NCI-H1417 treated with DMSO at 0.1 percent for 48 hours (cell line): ENCODE measurements around the gene ZNF432.
"Not testable (repeated sequence)": the region's sequence is repeated elsewhere in the genome, so short reads cannot be mapped to it uniquely, and the experiment has no call there.

ENCODE experiments used
- DNase-seq: peaks from one replicate; lab custom pipeline; 2025; lab: John Stamatoyannopoulos, UW

ZNF432 gene

DNA sequence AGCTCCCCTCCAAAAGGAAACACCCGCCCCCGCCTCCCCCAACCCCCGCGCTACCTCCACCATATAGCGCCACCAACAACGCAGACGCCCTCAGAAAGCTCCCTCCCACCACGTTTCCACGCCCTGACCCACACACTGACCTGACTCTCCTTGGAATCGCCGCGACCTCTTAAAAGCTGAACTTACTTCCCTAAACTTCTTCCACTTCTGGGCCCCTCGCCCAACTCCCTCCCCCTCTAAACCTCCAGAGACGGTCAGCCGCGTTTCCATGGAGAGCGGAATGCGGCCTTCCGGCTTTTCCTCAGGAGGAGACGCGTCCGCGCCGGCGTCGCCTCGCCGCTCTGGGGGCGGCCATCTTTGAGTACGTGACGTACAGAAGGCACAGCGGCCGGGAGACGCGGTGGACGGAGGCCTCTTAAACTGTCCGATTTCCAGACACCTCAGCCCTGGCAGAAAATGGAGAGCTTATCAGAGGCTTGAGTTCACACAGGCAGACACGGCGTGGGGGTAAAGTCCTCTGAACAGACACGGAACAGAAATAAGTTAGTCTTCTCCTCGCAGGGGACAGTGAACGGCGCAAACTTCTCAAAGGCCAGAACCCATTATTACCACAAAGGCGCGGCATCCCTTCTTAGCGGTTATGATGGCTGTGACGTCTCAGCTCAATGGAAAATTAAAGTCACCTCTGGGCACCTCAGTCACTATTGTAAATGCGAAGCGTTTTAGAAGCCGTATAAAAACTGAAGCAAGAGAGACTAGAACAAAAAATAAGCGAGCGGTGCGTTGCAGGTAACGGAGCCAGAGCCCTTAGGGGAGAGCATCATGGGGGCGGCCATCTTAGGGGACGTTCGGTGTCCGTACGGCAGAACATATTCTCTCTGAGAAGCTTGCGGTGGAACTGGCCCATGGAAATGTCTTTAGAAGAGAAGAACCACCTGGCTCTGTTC is at the start of gene ZNF432:
Gene ZNF432 (minus strand): TSS at position 284 of the 947 bp plus-strand sequence. CDS start 1,970 bp downstream, outside the sequence.
- peak; percentile 69 for DNase-seq

- DNase-seq = not testable (repeated sequence)
These were observed 47.8 kb upstream of the ZNF432 start for GRCh38 chr19:52096416-52096815.

DNA sequence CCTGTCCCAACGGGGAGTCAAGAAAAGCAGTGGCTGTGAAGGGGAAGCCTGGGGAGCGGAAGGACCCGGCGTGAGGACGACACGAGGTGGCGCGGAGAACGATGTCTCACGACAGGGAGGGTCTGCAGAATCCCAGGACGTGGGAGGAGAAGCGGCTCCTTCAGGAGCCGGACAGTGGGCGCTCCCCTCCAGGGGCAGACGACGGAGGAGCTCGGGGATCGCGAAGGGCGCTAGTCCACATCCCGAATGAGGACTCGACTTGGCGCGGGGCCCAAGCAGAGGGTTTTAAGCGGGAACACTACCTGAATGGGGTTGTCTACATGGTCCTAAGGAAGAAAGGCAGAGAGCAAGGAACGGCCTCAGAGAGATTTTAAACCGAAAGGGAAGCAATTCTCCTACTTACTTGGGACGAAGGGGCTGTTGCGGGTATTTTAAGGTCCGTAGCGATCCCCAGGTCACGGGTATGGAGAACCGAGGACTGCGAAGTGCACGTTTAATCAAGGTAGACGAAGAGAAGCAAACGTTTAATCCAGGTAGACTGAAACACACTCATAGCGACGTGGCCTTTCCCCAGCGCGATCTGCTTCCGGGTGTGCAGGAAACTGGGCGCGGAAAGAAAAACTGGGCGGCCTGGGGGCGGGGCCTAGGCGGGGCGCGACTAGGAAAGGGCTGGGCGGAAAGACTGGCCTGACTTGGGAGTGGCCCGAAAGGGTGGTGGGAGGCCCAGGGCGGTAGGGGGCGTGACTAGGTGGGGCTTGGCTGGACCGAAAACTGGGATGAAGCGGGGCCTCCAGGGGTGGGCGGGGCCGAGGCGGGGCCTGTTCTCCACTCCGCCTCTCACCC is 46.8 kb upstream of the ZNF432 start, which contains the start of gene ZNF841:
Gene ZNF841 (minus strand): TSS at position 594 of the 843 bp plus-strand sequence. CDS start 10,964 bp downstream, outside the sequence.
- DNase-seq = peak; percentile 66

GRCh38 chr19:52094526-52095130 is 46.0 kb upstream of the ZNF432 start:
- no peak for DNase-seq

DNA sequence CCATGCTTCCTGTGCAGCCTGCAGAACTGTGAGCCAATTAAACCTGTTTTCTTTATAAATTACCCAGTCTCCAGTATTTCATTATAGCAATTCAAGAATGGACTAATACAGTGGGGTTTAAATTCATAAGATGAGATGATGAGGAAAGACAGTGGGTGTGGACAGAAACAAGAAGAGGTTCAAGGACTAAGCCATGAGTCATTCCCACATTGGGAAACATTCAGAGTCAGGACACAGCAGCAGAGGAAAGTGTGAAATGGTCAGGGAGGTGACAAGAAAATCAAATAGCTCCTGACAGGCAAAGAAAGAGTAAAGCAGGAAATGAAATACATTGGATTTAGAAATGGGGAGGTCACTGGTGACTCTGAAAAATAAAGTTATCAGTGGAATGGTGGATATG is 37.8 kb upstream of the ZNF432 start:
- no peak for DNase-seq

GRCh38 chr19:52070496-52070895 is 21.9 kb upstream of the ZNF432 start:
- DNase-seq = no peak

- DNase-seq = no peak
These were observed 21.0 kb upstream of the ZNF432 start for GRCh38 chr19:52069653-52070052.

DNA sequence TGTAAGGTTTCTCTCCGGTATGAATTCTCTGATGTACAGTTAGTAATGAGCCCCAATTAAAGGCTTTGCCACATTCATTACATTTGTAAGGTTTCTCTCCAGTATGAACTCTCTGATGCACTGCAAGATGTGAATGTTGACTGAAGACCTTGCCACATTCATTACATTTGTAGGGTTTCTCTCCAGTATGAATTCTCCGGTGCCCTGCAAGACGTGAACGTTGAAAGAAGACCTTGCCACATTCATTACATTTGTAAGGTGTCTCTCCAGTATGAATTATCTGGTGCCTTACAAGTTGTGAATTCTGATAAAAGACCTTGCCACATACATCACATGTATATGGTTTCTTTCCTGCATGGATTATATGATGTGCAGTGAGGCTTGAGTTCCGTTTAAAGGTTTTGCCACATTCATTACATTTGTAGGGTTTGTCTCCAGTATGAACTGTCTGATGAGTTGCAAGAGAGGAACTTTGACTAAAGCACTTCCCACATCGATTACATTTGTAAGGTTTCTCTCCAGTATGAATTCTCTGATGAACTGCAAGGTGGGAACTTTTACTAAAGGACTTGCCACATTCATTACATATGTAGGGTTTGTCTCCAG is 17.7 kb upstream of the ZNF432 start:
- DNase-seq = no peak

GRCh38 chr19:52065399-52065798 is 16.8 kb upstream of the ZNF432 start:
- DNase-seq = no peak

DNA sequence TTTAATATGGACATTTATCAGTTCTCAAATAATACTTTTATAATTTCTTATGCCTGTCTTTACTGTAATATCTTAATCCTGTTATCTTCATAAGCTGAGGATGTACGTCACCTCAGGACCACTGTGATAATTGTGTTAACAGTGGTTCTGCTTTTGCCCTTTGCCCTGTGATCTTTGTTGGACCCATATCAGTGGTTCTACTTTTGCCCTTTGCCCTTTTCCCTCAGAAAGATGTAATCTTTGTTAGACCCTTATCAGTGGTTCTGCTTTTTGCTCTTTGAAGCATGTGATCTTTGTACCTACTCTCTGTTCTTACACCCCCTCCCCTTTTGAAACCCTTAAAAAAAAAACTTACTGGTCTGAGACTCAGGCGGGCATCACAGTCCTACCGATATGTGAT is 7.8 kb upstream of the ZNF432 start:
- not testable (repeated sequence) for DNase-seq

GRCh38 chr19:52051736-52052135 is 3.1 kb upstream of the ZNF432 start:
- DNase-seq = not testable (repeated sequence)

DNA sequence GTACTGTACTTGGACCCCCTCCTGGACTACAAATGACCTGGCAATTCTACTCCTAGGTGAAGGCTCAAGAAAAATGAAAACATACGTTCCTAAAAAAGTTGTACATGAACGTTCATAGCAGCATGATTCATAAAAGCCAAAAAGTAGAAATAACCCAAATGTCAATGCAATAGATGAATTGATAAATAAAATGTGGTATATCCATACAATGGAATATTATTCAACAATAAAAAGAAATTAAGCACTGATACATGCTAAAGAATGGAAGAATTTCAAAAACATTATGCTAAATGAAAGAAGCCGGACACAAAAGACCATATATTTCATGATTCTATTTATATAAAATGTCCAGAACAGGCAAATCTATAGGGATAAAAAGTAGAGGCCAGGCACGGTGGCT is 9.5 kb downstream of the ZNF432 start:
- no peak for DNase-seq

DNA sequence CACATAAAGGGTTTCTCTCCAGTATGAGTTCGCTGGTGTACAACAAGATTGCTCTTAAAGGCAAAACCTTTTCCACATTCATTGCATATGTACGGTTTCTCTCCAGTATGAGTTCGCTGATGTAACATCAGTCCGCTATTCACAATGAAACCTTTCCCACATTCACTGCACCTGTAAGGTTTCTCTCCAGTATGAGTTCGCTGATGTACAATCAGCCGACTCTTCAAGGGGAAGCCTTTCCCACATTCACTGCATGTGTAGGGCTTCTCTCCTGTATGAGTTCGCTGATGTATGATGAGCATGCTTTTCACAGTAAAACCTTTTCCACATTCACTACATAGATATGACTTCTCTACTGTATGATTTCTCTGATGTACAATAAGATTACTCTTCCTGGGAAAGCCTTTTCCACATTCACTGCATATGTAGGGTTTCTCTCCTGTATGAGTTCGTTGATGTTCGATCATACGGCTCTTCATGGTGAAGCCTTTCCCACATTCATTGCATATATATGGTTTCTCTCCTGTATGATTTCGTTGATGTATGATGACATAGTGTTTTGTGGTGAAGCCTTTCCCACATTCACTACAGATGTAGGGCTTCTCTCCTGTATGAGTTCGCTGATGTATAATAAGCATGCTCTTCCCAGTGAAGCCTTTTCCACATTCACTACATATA is 14.4 kb downstream of the ZNF432 start:
- no peak for DNase-seq

DNA sequence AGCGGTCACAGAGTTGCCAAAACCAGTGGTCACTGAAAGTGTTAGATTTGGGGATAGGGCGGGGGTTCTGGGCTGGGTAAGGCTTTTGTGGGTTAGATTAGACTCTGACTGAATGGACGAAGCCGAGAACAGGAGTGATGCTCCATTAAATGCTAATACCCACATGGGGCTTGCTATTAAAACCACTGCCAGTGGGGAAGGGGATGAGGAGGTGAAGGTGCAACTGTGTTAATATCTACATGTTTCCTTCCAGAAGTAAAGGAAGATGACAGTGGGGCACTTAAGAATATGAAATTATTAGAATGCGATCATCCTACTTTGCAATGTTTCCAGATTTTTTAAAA is 19.9 kb downstream of the ZNF432 start:
- no peak for DNase-seq

- peak; percentile 65 for DNase-seq
These were observed 20.4 kb downstream of the ZNF432 start, which contains the start of gene ZNF614 for GRCh38 chr19:52028027-52028779. TSS of gene ZNF614 (minus strand) at chr19:52028379. CDS start at chr19:52025745, 2,634 bp downstream.

- not testable (repeated sequence) for DNase-seq
These were observed 22.2 kb downstream of the ZNF432 start for GRCh38 chr19:52026255-52026990.

- not testable (repeated sequence) for DNase-seq
These were observed 24.2 kb downstream of the ZNF432 start for GRCh38 chr19:52024478-52024877.

GRCh38 chr19:52022193-52022592 is 26.4 kb downstream of the ZNF432 start:
- no peak for DNase-seq

DNA sequence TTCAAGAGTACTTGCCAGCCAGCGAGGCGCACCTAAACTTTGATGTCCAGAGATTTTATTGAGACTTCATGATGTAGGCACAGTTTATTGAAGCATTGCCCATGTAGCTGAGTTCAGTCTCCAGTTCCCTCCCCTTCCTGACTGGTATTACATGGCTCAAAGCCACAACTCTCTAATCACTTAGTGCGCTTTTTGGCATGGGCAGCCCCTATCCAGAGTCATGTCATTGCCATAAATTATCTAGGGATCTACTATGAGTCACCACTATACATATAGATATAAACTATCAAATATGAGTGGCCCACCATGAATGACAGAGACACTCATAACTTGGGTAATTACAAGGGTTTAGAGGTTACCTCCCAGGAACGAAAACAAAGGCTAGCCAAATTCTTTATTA is 28.1 kb downstream of the ZNF432 start:
- no peak for DNase-seq

GRCh38 chr19:52010674-52011073 is 38.0 kb downstream of the ZNF432 start:
- DNase-seq = no peak
